ENCODE results near the gene TMEM170B.

GRCh38 chr6:11616200-11616611 is 78.7 kb downstream of the TMEM170B start:
- TF ChIP-seq HDAC2 (IDR thresholded peaks at IDR 0.05; ENCODE audit: borderline replicate concordance in 1 of 2, low read depth in 2 of 2, low read length in 2 of 2) (no peak), SIRT6 (IDR thresholded peaks at IDR 0.05; ENCODE audit: low read length) (no peak), SIX5 (IDR thresholded peaks at IDR 0.05; ENCODE audit: low read depth, low read length) (no peak), CTCF (IDR thresholded peaks at IDR 0.05; ENCODE audit: control extremely low read depth in 1 of 3, insufficient read depth in 1 of 3, low read depth in 1 of 3, low read length in 3 of 3) (no peak), MAX (IDR thresholded peaks at IDR 0.05) (no peak), NRF1 (IDR thresholded peaks at IDR 0.05; ENCODE audit: low read depth, low read length) (no peak), POLR2A (IDR thresholded peaks at IDR 0.05; ENCODE audit: control extremely low read depth in 1 of 2, low read depth in 2 of 2, low read length in 2 of 2) (no peak), POLR2AphosphoS5 (IDR thresholded peaks at IDR 0.05; ENCODE audit: low read depth, low read length) (no peak), RAD21 (IDR thresholded peaks at IDR 0.05 in 1 of 2, conservative IDR thresholded peaks at IDR 0.05 in 1 of 2; ENCODE audit: low read depth in 2 of 2, low read length in 2 of 2) (no peak)
